Activated CD4-positive, alpha-beta T cell treated with anti-CD3 and anti-CD28 coated beads, Interleukin-2, amount 50 U/mL, for 24 hours (primary cell): Measurements from ENCODE around the gene MYBPC2.

Experiments
- DNase-seq, 2 donors: peaks; one replicate each; pipeline ENCODE4 v3.0.0-alpha.2; 2020; ENCODE audit warnings: low read depth in 1 of 2, low spot score in 1 of 2

MYBPC2 gene

GRCh38 chr19:50409347-50409746 lies 23.3 kb upstream of the MYBPC2 start:
- no peak for DNase-seq

GRCh38 chr19:50410109-50410508 lies 22.6 kb upstream of the MYBPC2 start:
- DNase-seq, result no peak

DNA sequence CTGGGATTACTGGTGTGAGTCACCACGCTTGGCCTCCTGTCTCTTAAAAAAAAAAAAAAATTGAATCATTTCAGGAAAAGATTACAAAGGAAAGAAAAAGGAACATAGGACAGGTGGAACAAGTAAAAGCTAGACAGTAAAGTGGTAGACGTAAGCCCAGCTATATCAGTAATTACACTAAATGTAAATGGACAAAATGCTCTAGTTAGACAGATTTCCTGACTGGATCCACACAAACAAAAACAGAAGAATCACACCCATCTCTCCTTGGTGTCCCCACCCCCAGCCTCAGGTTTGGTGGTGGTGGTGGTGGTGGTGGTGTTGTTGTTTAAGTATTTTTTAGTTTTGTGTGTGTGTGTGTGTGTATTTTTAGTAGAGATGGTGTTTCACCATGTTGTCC lies 20.3 kb upstream of the MYBPC2 start:
- no peak for DNase-seq

GRCh38 chr19:50413096-50413495 lies 19.6 kb upstream of the MYBPC2 start:
- DNase-seq, result no peak

DNA sequence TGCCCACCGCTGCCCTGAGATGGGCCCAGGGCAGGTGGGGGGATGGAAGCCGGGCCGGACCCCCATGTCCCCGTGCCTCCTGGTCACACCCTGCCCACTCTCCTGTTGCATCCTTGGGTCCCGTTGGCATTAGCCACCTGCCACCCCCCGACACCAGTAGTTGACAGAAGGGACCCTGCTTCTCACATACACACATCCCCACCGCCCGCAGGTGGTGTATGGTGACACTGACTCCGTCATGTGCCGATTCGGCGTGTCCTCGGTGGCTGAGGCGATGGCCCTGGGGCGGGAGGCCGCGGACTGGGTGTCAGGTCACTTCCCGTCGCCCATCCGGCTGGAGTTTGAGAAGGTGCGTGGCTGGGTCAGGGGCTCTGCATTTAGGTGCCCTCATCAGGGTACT lies 19.2 kb upstream of the MYBPC2 start:
- no peak for DNase-seq

- DNase-seq, result peak; percentile 64 to 65
Measured at GRCh38 chr19:50414864-50415660, 17.6 kb upstream of the MYBPC2 start.

- no peak for DNase-seq
Measured at GRCh38 chr19:50415661-50416033, 17.0 kb upstream of the MYBPC2 start.

GRCh38 chr19:50416034-50416977 lies 16.4 kb upstream of the MYBPC2 start:
- no peak for DNase-seq

DNA sequence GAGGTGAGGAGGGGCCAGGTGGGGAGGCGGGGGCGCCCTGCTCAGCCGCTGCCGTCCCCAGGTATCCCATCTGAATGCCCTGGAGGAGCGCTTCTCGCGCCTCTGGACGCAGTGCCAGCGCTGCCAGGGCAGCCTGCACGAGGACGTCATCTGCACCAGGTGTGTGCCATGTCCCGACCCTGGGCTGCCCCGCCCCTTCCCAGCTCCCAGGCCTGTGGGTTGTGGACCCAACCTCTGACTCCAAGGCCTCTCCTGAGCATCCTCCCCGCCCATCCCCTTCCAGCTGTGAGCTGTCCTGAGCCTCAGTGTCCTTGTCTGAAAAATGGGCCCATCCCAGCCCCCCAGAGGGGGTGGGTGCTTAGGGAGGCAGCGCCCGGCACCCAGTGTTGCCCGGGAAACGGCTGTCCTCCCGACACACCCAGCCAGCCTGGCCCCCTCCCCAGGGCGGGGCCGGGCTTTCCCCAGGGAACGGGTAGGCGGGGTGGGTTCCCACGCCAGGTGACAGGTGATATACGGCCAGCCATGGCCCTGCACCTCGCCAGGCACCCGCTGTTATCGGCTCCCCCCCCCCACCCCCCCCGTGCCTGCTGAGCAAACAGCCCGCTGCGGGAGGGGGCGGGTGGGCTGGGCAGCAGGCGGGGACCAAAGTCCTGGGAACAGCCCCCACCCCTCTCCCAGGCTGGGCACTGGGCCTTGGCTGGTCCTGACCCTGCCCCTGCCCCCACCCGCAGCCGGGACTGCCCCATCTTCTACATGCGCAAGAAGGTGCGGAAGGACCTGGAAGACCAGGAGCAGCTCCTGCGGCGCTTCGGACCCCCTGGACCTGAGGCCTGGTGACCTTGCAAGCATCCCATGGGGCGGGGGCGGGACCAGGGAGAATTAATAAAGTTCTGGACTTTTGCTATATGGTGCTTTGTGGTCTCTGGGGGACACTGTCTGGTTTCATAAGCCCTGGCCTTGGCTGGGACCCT lies 15.3 kb upstream of the MYBPC2 start:
- no peak for DNase-seq

DNA sequence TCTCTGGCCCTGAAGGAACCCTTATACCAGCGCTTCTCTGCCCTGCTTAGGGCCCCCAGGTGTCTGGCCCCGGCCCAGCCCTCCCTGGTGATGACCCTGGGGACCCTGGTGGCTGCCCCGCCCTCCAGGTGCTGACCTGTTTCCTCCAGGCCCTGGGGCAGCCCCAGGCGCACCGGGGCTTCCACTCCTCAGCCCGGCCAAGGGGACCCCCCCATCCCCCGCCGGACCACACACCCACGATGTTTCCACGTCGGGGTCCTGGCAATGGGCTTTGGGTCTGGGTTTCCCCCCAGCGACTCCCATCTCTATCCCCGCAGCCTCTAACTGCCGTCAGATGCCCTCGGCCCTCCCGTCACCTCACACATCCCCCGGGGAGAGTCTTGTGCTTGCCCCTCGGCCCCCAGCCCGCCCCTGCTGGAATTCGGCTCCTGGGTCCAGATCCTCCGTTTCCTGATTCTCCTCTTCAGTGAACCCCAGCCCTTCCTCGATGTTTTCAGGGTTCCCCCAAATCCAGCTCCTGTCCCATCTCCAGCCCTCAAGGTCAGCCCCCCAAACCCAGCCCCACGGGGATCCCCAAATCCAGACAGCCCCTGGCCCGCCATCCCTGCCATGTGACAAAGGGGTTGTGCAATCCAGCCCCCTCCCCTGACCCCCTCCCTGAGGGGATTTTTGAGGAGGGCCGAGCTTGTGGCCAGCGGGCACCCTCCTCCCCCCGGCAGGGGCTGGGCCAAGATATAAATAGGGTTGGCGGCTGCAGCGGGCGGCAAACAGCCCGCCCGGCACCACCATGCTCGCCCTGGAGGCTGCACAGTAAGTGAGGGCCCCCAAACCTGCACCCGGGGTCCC lies 14.3 kb upstream of the MYBPC2 start, which contains the start of gene SPIB:
TSS of gene SPIB (plus strand) at position 763 of the 846 bp plus-strand sequence. CDS start at position 788, 25 bp downstream.
- no peak for DNase-seq

GRCh38 chr19:50419022-50419579 lies 13.6 kb upstream of the MYBPC2 start:
- no peak for DNase-seq

DNA sequence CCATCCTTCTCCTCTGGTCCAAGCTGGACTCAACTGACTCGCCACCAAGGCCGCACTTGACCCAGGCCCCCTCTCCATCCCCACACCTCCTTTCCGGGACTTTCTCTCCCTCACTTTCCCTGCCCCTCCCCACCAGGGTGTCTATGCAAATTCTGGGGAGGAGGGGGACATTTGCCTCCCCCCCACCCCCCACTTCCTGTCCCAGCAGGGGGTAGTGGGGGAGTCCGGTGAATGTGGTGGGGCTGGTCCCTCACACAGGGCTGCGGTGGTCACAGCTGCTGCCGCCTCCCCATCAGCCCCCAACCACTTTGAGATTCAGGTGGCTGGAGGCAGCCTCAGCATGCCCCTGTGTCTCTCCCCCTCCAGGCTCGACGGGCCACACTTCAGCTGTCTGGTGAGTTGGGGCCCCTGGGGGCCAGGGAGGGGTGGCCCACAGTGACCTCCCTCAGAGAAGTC lies 13.1 kb upstream of the MYBPC2 start:
- DNase-seq, result no peak

GRCh38 chr19:50420127-50420526 lies 12.6 kb upstream of the MYBPC2 start:
- DNase-seq, result no peak

DNA sequence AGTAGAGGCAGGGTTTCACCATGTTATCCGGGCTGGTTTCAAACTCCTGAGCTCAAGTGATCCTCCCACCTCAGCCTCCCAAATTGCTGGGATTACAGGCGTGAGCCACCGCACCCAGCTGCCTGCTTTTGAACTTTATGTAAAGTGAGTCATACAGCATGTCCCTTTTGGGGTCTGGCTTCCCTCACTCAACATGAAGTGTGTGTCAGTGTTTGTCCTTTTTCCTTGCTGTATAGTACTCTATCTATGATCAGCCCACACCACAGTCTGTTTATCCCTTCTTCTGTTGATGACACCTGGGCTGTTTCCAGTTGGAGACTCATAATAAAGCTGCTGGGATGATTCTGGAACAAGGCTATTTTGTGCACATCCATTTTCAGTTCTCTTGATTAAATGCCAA lies 11.9 kb upstream of the MYBPC2 start:
- DNase-seq, result no peak

- no peak for DNase-seq
Measured at GRCh38 chr19:50422397-50423278, 10.1 kb upstream of the MYBPC2 start.

- no peak for DNase-seq
Measured at GRCh38 chr19:50423279-50424113, 9.2 kb upstream of the MYBPC2 start.

DNA sequence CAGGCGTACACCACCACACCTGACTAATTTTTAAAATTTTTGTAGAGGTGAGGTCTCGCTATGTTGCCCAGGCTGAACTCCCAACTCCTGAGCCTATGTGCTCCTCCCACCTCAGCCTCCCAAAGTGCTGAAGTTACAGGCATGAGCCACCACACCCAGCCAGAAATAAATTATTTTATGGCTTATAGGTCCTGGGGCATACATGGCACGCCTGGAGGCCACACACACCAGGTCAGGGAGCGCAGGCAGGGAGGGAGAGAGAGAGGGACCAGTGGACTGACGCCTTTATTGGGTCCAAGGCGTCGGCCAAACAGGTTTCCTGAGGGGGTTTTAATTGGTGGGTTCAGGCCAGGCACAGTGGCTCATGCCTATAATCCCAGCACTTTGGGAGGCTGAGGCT lies 7.1 kb upstream of the MYBPC2 start:
- no peak for DNase-seq
